Activated CD4-positive, alpha-beta memory T cell treated with anti-CD3 and anti-CD28 coated beads for 36 hours (primary cell): Measurements from ENCODE around the gene PPFIA4. TPM values are rescaled to one million over a fixed set of nuclear protein-coding genes. Genes with fewer than 3 reads are reported as not detected.
"Not testable (repeated sequence)": the region's sequence is repeated elsewhere in the genome, so short reads cannot be mapped to it uniquely, and the experiment has no call there.

Experiments used
- CTCF ChIA-PET: fragments of 350-600 bp; sonication (Branson Sonifier 250); formaldehyde crosslinking; loops from one replicate; lab custom pipeline; 2021; ENCODE audit warnings: antibody characterized with exemption, inconsistent platforms; lab: Charles Lee
- POLR2A ChIA-PET: fragments of 350-600 bp; sonication (Branson Sonifier 250); formaldehyde crosslinking; loops from one replicate; lab custom pipeline; 2021; ENCODE audit warnings: antibody characterized with exemption; lab: Charles Lee
- DNase-seq: peaks from one replicate; pipeline ENCODE4 v3.0.0-alpha.2; 2020
- H3K27ac Mint-ChIP-seq: one replicate; pipeline ENCODE4 v1.8.0; 2021; ENCODE audit warnings: mixed read lengths
- H3K27me3 Mint-ChIP-seq: one replicate; pipeline ENCODE4 v1.8.0; 2021; ENCODE audit warnings: mixed read lengths
- H3K36me3 Mint-ChIP-seq: one replicate; pipeline ENCODE4 v1.8.0; 2021; ENCODE audit warnings: mixed read lengths
- H3K4me1 Mint-ChIP-seq: one replicate; pipeline ENCODE4 v1.8.0; 2021; ENCODE audit warnings: low read depth, mixed read lengths
- H3K4me3 Mint-ChIP-seq: one replicate; pipeline ENCODE4 v1.8.0; 2021; ENCODE audit warnings: mild to moderate bottlenecking, mixed read lengths
- H3K9me3 Mint-ChIP-seq: one replicate; pipeline ENCODE4 v1.8.0; 2021; ENCODE audit warnings: mixed read lengths
- intact Hi-C: fragments of 100-400 bp; cut with micrococcal nuclease; formaldehyde crosslinking; loops from one replicate; pipeline ENCODE4 v1.15.1; 2023
- total RNA-seq, 2 experiments: library from RNA; stranded (reverse); gene quantifications; one replicate each; pipeline ENCODE4 v1.2.3, GENCODE V29; 2021

The PPFIA4 gene
- total RNA-seq, 2 experiments from 2014 or later = 16.7 to 21.4 TPM

DNA sequence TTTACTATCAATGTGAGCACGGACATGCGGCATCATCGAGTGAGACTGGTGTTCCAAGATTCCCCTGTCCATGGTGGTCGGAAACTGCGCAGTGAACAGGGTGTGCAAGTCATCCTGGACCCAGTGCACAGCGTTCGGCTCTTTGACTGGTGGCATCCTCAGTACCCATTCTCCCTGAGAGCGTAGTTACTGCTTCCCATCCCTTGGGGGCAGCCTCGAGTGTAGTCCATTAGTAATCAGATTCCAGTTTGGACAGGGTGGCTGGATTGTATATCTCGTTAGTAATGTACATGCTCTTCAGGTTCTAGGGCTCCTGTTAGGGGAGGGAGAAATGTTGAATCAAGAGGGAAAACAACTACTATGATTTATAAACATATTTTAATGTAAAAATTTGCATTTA lies 3.4 kb upstream of the PPFIA4 start:
- Mint-ChIP-seq H3K4me1 (peaks cover 13% of the 10 kb centered on the region), H3K36me3 (peaks cover 38% of the 10 kb centered on the region)
- H3K9me3 Mint-ChIP-seq, H3K27ac Mint-ChIP-seq, POLR2A ChIA-PET, H3K4me3 Mint-ChIP-seq, intact Hi-C loops, DNase-seq, H3K27me3 Mint-ChIP-seq: not testable (repeated sequence)
- CTCF ChIA-PET = interaction anchor here (1.1 to 1.2 kb wide), 2 partner anchors 151 to 244 kb away, joined by 3 to 4 read pairs; no protein-coding TSS in a partner anchor

DNA sequence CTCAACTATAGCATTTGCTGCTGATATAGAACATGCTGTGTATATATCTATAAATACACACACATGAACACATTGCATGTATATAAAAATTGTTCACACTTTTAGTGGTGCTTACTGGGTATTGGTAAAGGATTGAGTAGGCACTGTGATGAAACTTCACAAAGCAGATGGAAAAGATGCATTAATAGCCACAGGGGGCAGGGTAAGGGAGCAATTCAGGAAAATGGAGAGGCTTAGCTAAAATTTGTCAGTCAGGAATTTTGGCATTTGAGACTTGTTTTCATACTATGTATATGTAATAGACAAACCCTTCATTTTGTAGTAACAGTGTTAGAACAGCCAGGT lies 633 bp upstream of the PPFIA4 start:
- H3K36me3 Mint-ChIP-seq = peaks cover 22% of the 10 kb centered on the region
- ChIA-PET POLR2A (interaction anchor here (3.1 kb wide), 1 partner anchor 18 kb away, joined by 12 read pairs; the partner anchor contains the start of gene TMEM183A), CTCF (interaction anchor here (1.2 to 2.8 kb wide), 4 partner anchors 10 to 244 kb away, joined by 3 to 9 read pairs (median 6); no protein-coding TSS in a partner anchor)
- H3K27ac Mint-ChIP-seq = peak overlapping the region; percentile 9
- H3K9me3 Mint-ChIP-seq = no peaks in the 10 kb centered on the region
- intact Hi-C loops = loop anchor here (1.0 kb wide), 2 partner anchors 18 to 58 kb away; partner anchors contain the start of genes CYB5R1 and TMEM183A
- peaks cover 13% of the 10 kb centered on the region for H3K4me1 Mint-ChIP-seq
- H3K27me3 Mint-ChIP-seq = peaks cover 5% of the 10 kb centered on the region
- no peak for DNase-seq
- peak overlapping the region; percentile 6 for H3K4me3 Mint-ChIP-seq

DNA sequence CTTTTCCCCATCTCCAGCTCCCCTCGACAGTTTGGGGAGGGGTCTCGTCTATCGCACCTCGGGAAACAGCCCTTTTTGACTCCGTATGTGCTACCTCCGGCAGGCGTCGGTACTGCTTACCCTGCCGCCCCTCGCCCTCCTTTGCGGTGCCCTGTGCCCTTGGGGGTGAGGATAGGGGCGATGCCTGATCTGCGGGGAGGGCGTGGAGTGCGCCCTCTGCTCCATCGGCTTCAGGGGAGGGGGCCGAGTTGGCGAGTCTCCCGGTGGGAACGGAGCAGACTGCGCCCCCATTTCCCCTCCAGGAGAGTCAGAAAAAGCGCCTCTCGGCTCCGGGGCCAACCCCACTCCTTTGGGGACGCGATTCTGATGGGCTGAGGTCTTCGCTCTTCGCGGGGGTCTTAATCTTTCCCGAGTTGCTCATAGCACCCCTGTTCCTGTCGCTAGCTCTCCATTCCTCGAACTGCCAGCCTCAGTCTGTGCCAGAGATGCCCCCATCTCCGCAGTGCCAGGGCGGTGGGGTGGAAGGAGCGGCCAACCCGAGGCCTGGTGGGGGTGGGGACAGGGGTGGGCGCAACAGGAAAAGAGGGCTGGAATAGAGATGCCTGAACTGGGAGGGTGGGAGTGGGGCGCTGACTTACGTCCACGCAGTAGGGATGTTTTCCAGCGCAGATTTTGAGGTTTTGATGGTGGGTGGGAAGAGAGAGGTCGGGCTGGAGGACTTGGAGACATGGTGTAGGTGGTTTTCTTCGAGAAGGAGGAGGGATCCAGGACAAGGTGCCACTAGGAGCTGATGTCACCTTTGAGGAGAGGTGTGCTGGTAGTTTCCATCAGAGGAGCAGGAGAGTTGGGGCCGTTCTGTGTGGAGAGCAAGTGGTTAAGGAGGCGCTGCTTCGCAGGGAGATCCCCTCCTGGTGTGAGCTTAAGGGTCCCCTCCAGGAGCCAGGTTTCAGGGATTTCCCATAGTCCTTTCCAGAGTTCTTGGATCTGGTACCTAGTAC lies 674 bp downstream of the PPFIA4 start:
- H3K27ac Mint-ChIP-seq = no peak overlapping the region
- ChIA-PET POLR2A (interaction anchor here (3.1 kb wide), 1 partner anchor 20 kb away, joined by 12 read pairs; the partner anchor contains the start of gene TMEM183A), CTCF (interaction anchor here (0.6 to 4.4 kb wide), 8 partner anchors 9 to 477 kb away, joined by 3 to 38 read pairs (median 4); no protein-coding TSS in a partner anchor)
- H3K4me1 Mint-ChIP-seq = peaks cover 13% of the 10 kb centered on the region
- peaks cover 5% of the 10 kb centered on the region for H3K27me3 Mint-ChIP-seq
- intact Hi-C loops = loop anchor here (1.0 kb wide), 2 partner anchors 20 to 60 kb away; partner anchors contain the start of genes CYB5R1 and TMEM183A
- H3K9me3 Mint-ChIP-seq = no peaks in the 10 kb centered on the region
- H3K4me3 Mint-ChIP-seq = peak overlapping the region; percentile 66
- peaks cover 14% of the 10 kb centered on the region for H3K36me3 Mint-ChIP-seq
- DNase-seq = no peak

DNA sequence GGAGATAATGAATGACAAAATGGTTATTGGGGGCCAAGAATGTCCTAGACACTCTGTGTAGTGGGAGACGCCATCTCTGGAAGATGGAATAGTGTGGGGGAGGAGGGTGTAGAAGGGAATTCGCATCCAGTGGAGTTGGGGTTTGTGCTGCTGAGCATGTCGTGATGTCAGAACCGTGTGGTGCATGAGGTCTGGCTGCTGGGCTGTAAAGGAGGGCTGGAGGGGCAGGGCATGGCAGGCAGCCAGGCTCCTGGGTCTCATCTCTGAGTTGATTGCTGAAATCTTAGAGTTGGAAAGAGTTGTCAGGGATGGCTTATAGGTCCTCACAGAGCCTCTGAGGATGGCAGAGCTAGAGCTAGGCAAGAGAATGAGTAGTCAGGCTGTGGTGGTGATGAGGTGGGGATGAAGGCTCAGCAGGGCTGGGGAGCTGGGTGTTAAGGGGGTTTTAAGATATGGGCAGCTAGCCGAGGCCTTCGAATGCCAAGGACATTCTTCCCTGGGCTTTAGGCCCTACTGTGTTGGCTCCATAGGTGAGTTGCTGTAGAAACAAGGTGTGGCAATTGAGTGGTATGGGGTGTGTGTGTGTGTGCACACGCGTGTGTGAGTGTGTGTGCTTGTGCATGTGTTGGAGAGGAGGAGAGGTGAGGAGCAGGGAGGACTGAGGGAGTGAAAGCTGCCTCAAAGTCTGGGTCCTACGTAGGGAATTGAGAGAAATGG lies 1.9 kb downstream of the PPFIA4 start:
- CTCF ChIA-PET = interaction anchor here (0.7 to 4.4 kb wide), 7 partner anchors 8 to 256 kb away, joined by 3 to 38 read pairs (median 3); no protein-coding TSS in a partner anchor
- Mint-ChIP-seq H3K27ac (no peak overlapping the region), H3K4me3 (no peak overlapping the region), H3K36me3 (peaks cover 10% of the 10 kb centered on the region), H3K9me3 (no peaks in the 10 kb centered on the region), H3K27me3 (peaks cover 5% of the 10 kb centered on the region), H3K4me1 (peaks cover 13% of the 10 kb centered on the region)
- POLR2A ChIA-PET = no interaction called here
- no peak for DNase-seq
- intact Hi-C loops = no loop called here

DNA sequence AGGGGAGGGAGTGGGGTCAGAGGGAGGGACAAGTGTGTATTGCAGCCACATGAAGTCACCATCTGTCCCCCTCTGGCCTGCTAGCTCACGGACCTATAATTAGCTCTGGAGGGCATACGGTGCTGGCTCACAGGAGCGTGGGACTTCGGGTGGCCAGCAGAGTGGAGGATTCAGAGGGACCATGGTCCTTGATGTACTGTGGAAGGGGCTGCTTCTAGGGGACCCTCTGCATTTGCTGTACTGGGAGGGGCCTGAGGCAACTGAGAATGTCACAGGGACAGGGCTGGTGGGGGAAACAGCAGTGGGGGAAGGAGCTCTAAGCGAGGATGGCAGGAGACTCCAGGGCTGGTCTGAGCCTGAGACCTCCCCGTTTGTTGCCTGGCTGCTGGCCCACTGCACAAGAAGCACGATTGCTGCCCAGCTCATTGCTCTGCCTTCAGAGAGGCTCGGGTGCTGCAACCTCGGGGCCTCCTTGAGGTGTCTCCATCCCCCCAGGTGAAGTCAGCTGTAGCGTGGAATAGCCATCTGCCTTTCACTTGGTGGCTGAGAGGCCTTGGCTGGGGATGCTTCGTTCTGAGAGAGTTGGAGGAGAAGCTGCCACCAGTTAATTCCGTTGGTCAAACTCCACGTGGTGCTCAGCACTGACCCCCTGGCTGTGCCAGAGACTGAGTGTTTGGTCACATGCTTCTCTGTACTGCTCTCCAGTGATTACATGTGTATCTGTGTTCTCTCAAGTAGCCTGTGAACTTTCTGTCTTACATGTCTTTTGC lies 2.7 kb downstream of the PPFIA4 start:
- ChIA-PET CTCF (interaction anchor here (0.7 to 4.4 kb wide), 5 partner anchors 11 to 255 kb away, joined by 3 to 38 read pairs (median 4); no protein-coding TSS in a partner anchor), POLR2A (no interaction called here)
- H3K9me3 Mint-ChIP-seq = no peaks in the 10 kb centered on the region
- peaks cover 5% of the 10 kb centered on the region for H3K27me3 Mint-ChIP-seq
- H3K4me1 Mint-ChIP-seq = peaks cover 13% of the 10 kb centered on the region
- H3K36me3 Mint-ChIP-seq = peaks cover 10% of the 10 kb centered on the region
- no peak overlapping the region for H3K27ac Mint-ChIP-seq
- intact Hi-C loops = no loop called here
- DNase-seq = no peak
- H3K4me3 Mint-ChIP-seq = no peak overlapping the region

DNA sequence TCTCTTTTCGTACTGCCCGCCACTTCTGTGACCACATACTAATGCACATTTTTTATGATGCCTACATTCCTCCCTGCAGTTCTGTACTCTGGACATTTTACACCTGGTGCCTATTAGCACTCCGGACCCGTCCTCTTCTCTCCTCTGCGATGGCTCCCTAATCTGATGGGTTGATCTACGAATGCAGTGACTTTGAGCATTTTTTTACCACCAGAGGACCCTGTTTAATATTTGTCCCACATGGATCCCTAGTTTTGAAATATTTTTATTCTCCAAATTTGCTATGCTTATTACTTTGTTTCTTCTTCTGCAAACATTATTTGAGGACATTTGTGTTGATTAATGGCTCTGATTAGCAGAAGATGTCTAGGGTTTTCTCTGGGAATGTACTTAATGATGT lies 5.2 kb downstream of the PPFIA4 start:
- Mint-ChIP-seq H3K27ac (no peak overlapping the region), H3K4me1 (peaks cover 7% of the 10 kb centered on the region), H3K36me3 (no peaks in the 10 kb centered on the region), H3K4me3 (no peak overlapping the region), H3K9me3 (no peaks in the 10 kb centered on the region), H3K27me3 (peaks cover 5% of the 10 kb centered on the region)
- intact Hi-C loops = loop anchor here (10.0 kb wide), 1 partner anchor 303 kb away; no protein-coding TSS in a partner anchor
- CTCF ChIA-PET = interaction anchor here (1.7 to 4.4 kb wide), 2 partner anchors 8 to 185 kb away, joined by 4 to 38 read pairs; no protein-coding TSS in a partner anchor
- DNase-seq = no peak
- POLR2A ChIA-PET = no interaction called here

DNA sequence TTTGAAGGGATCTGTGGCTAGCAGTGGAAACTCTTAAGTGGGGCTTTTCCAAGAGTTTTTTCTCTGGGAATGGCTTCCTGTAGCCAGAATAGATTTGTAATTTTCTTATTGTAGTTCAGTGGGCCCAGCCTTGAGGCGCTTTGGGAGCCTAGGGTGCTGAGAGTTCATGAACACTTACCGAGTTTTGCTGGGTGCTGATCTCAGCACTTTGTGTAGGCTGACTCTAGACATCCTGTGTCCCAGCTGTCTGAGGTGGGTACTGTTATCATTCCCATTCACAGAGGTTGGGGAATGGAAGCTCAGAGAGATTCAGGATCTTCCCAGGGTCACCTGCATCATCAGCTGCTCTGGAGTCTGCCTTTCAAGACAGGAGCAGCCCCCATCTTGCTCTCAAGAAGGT lies 7.0 kb downstream of the PPFIA4 start:
- ChIA-PET CTCF (interaction anchor here (1.7 kb wide), 1 partner anchor 183 kb away, joined by 4 read pairs; no protein-coding TSS in a partner anchor), POLR2A (no interaction called here)
- no peaks in the 10 kb centered on the region for H3K4me1 Mint-ChIP-seq
- intact Hi-C loops = loop anchor here (10.0 kb wide), 1 partner anchor 302 kb away; no protein-coding TSS in a partner anchor
- no peak overlapping the region for H3K4me3 Mint-ChIP-seq
- peaks cover 3% of the 10 kb centered on the region for H3K27me3 Mint-ChIP-seq
- DNase-seq = no peak
- no peaks in the 10 kb centered on the region for H3K36me3 Mint-ChIP-seq
- H3K27ac Mint-ChIP-seq = no peak overlapping the region
- H3K9me3 Mint-ChIP-seq = no peaks in the 10 kb centered on the region

DNA sequence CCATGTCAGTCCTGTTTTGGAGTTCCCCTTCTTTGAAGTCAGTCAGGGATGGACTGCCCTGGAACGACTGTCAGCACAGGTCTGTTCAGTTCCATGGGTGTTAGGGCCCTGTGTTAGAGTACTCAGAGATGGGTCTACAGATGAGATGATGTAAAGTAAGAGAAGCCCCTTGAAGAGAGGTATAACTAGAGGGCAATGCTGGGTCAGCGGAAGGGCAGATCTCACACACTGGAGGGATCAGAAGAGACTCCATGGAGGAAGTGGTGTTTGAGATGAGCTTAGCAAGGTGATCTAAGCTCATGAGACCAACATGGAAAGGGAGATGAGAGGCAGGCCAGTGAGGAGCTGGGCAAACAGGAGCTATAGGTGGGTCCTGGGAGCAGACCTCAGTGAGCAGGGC lies 7.6 kb downstream of the PPFIA4 start:
- intact Hi-C loops = loop anchor here (10.0 kb wide), 1 partner anchor 301 kb away; no protein-coding TSS in a partner anchor

DNA sequence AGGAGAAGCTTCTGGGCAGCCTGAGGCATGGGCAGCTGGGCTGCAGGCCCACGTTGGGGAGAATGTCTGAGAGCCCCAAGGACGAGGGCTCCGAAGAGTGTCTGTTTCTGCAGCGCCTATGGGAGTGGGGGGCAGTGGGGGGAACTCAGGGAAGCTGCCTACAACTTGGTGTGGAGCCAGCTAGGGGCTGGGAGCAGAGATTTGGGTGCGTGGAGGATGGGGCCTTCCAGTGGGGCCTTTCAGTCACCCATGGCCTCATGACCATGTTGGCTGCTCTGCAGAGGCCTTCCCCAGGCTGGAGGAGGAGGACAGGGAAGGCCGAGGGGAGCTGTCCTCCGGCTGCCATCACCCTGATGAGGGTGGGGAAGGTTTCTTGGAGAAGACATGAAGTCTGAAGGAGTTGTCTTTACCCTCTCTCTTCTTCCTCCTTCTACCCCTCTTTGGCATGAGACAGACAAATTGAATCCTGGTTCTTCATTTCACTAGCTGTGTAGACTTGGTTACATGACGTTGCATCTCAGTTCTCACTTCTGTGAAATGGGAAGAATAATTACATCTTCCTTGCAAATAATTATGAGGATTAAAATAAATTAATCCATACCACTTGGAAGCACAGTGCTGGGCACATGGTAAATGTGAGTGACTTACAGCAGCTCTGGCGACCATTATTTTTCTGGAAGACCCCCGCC lies 8.3 kb downstream of the PPFIA4 start:
- ChIA-PET CTCF (interaction anchor here (1.1 to 10.6 kb wide), 5 partner anchors 137 to 303 kb away, joined by 3 to 248 read pairs (median 8); no protein-coding TSS in a partner anchor), POLR2A (no interaction called here)
- H3K9me3 Mint-ChIP-seq = no peaks in the 10 kb centered on the region
- H3K27me3 Mint-ChIP-seq = peaks cover 6% of the 10 kb centered on the region
- no peak overlapping the region for H3K27ac Mint-ChIP-seq
- no peak overlapping the region for H3K4me3 Mint-ChIP-seq
- intact Hi-C loops = loop anchor here (10.0 kb wide), 1 partner anchor 300 kb away; no protein-coding TSS in a partner anchor
- DNase-seq = no peak
- no peaks in the 10 kb centered on the region for H3K36me3 Mint-ChIP-seq
- no peaks in the 10 kb centered on the region for H3K4me1 Mint-ChIP-seq

More for the DNA sequence above, 7.6 kb downstream of the PPFIA4 start:
- Mint-ChIP-seq H3K4me3 (no peak overlapping the region), H3K27ac (no peak overlapping the region), H3K4me1 (no peaks in the 10 kb centered on the region), H3K9me3 (no peaks in the 10 kb centered on the region), H3K27me3 (peaks cover 3% of the 10 kb centered on the region), H3K36me3 (no peaks in the 10 kb centered on the region)
- CTCF ChIA-PET = interaction anchor here (2.4 to 10.6 kb wide), 3 partner anchors 138 to 234 kb away, joined by 8 to 248 read pairs (median 10); no protein-coding TSS in a partner anchor
- no peak for DNase-seq
- POLR2A ChIA-PET = no interaction called here
